WTC11 (cell line): ENCODE results near the gene INO80D. TPM values are rescaled to one million over a fixed set of nuclear protein-coding genes. Genes with fewer than 3 reads are reported as not detected.
A peak's percentile ranks its signal among the peaks of the same experiment; 100 is the strongest.

ENCODE experiments used
- ATAC-seq: fragments of 200-7000 bp; cut with Tn5 transposase; 2 replicates; pipeline ENCODE4 v1.10.0; 2021; ENCODE audit warnings: mild to moderate bottlenecking, moderate library complexity
- CTCF ChIA-PET: fragments of 300-600 bp; sonication (Branson Sonifier 250); formaldehyde crosslinking; loops from one replicate; lab custom pipeline; 2021; ENCODE audit warnings: antibody characterized with exemption; lab: Charles Lee
- POLR2A ChIA-PET: fragments of 350-600 bp; sonication (Branson Sonifier 250); formaldehyde crosslinking; loops from one replicate; lab custom pipeline; 2021; ENCODE audit warnings: antibody characterized with exemption; lab: Charles Lee
- DNase-seq: peaks from one replicate; pipeline ENCODE4 v3.0.0; 2021; ENCODE audit warnings: low spot score
- H3K27ac Mint-ChIP-seq: 2 replicates; pipeline ENCODE4 v1.8.0; 2021; ENCODE audit warnings: mixed read lengths
- H3K27me3 Mint-ChIP-seq: 2 replicates; pipeline ENCODE4 v1.8.0; 2021; ENCODE audit warnings: low read depth, mild to moderate bottlenecking, moderate library complexity, mixed read lengths
- H3K36me3 Mint-ChIP-seq: 2 replicates; pipeline ENCODE4 v1.8.0; 2021; ENCODE audit warnings: mixed read lengths
- H3K4me1 Mint-ChIP-seq: 2 replicates; pipeline ENCODE4 v1.8.0; 2022; ENCODE audit warnings: mixed read lengths
- H3K4me3 Mint-ChIP-seq: 2 replicates; pipeline ENCODE4 v1.8.0; 2021; ENCODE audit warnings: mild to moderate bottlenecking, moderate library complexity, mixed read lengths
- H3K9me3 Mint-ChIP-seq: 2 replicates; pipeline ENCODE4 v1.8.0; 2021; ENCODE audit warnings: mixed read lengths
- CREB1 ChIP-seq: sonication (generic); formaldehyde crosslinking; IDR thresholded peaks from 2 replicates; pipeline ENCODE4 v1.8.0; 2023; ENCODE audit warnings: mild to moderate bottlenecking, missing genetic modification reagents
- ELF4 ChIP-seq: sonication (generic); formaldehyde crosslinking; IDR thresholded peaks from 2 replicates; pipeline ENCODE4 v1.8.1; 2022; ENCODE audit warnings: low read depth, mild to moderate bottlenecking, moderate library complexity, missing genetic modification reagents
- EMX1 ChIP-seq: fragments of 250-450 bp; sonication (Bioruptor Pico); IDR thresholded peaks from 2 replicates; pipeline ENCODE4 v1.8.0; 2021; ENCODE audit warnings: mild to moderate bottlenecking
- ETV6 ChIP-seq: sonication (generic); formaldehyde crosslinking; IDR thresholded peaks from 2 replicates; pipeline ENCODE4 v1.8.1; 2022; ENCODE audit warnings: mild to moderate bottlenecking, missing genetic modification reagents
- FOXP1 ChIP-seq: sonication (generic); formaldehyde crosslinking; IDR thresholded peaks from 2 replicates; pipeline ENCODE4 v1.8.0; 2022; ENCODE audit warnings: missing genetic modification reagents, mild to moderate bottlenecking, moderate library complexity, borderline replicate concordance
- GTF2I ChIP-seq: fragments of 250-450 bp; sonication (Bioruptor Pico); conservative IDR thresholded peaks from 2 replicates; pipeline ENCODE4 v1.4.0; 2021; ENCODE audit warnings: mild to moderate bottlenecking
- HMGA2 ChIP-seq: fragments of 250-450 bp; sonication (Bioruptor Pico); IDR thresholded peaks from 2 replicates; pipeline ENCODE4 v1.4.0; 2021; ENCODE audit warnings: mild to moderate bottlenecking, moderate library complexity
- IRF2 ChIP-seq: sonication (generic); formaldehyde crosslinking; IDR thresholded peaks from 2 replicates; pipeline ENCODE4 v1.8.0; 2022; ENCODE audit warnings: low read depth, missing genetic modification reagents, borderline replicate concordance
- JAZF1 ChIP-seq: fragments of 250-450 bp; sonication (Bioruptor Pico); IDR thresholded peaks from 2 replicates; pipeline ENCODE4 v1.9.0; 2021; ENCODE audit warnings: moderate library complexity, mild to moderate bottlenecking, inconsistent platforms
- JUN ChIP-seq: sonication (generic); formaldehyde crosslinking; IDR thresholded peaks from 2 replicates; pipeline ENCODE4 v1.8.0; 2023; ENCODE audit warnings: mild to moderate bottlenecking, missing genetic modification reagents
- KAT7 ChIP-seq: sonication (generic); formaldehyde crosslinking; IDR thresholded peaks from 2 replicates; pipeline ENCODE4 v1.8.1; 2023; ENCODE audit warnings: missing genetic modification reagents, mild to moderate bottlenecking, borderline replicate concordance
- MXD4 ChIP-seq: fragments of 250-450 bp; sonication (Bioruptor Pico); IDR thresholded peaks from 2 replicates; pipeline ENCODE4 v1.8.0; 2021; ENCODE audit warnings: mild to moderate bottlenecking, moderate library complexity, borderline replicate concordance
- NFATC4 ChIP-seq: fragments of 250-450 bp; sonication (Bioruptor Pico); IDR thresholded peaks from 2 replicates; pipeline ENCODE4 v1.9.0; 2021; ENCODE audit warnings: mild to moderate bottlenecking
- RORB ChIP-seq: fragments of 250-450 bp; sonication (Bioruptor Pico); IDR thresholded peaks from 2 replicates; pipeline ENCODE4 v1.9.0; 2021; ENCODE audit warnings: mild to moderate bottlenecking
- SP1 ChIP-seq: sonication (generic); formaldehyde crosslinking; conservative IDR thresholded peaks from 2 replicates; pipeline ENCODE4 v1.8.1; 2022; ENCODE audit warnings: missing genetic modification reagents
- TEAD1 ChIP-seq: sonication (generic); formaldehyde crosslinking; IDR thresholded peaks from 2 replicates; pipeline ENCODE4 v1.8.0; 2022; ENCODE audit warnings: mild to moderate bottlenecking, missing genetic modification reagents
- USF2 ChIP-seq: sonication (generic); formaldehyde crosslinking; IDR thresholded peaks from 2 replicates; pipeline ENCODE4 v1.8.1; 2023; ENCODE audit warnings: mild to moderate bottlenecking, missing genetic modification reagents, moderate library complexity
- ZBTB21 ChIP-seq: sonication (generic); formaldehyde crosslinking; IDR thresholded peaks from 2 replicates; pipeline ENCODE4 v1.8.1; 2023; ENCODE audit warnings: mild to moderate bottlenecking, missing genetic modification reagents, borderline replicate concordance
- ZNF396 ChIP-seq: fragments of 250-450 bp; sonication (Bioruptor Pico); IDR thresholded peaks from 2 replicates; pipeline ENCODE4 v1.8.0; 2021; ENCODE audit warnings: mild to moderate bottlenecking, moderate library complexity, borderline replicate concordance
- ZNF416 ChIP-seq: fragments of 250-450 bp; sonication (Bioruptor Pico); IDR thresholded peaks from 2 replicates; pipeline ENCODE4 v1.9.0; 2021; ENCODE audit warnings: mild to moderate bottlenecking, inconsistent platforms
- ZNF423 ChIP-seq: fragments of 250-450 bp; sonication (Bioruptor Pico); IDR thresholded peaks from 2 replicates; pipeline ENCODE4 v2.1.2; 2022; ENCODE audit warnings: mild to moderate bottlenecking, moderate library complexity
- ZNF671 ChIP-seq: fragments of 250-450 bp; sonication (Bioruptor Pico); IDR thresholded peaks from 2 replicates; pipeline ENCODE4 v1.8.0; 2021; ENCODE audit warnings: mild to moderate bottlenecking
- total RNA-seq: library from RNA; stranded (reverse); gene quantifications from 3 replicates; pipeline ENCODE4 v1.2.3, GENCODE V29; 2021
- TF ChIP-seq, protein P1 (sequence below): sonication (generic); formaldehyde crosslinking; conservative IDR thresholded peaks from 2 replicates; pipeline ENCODE4 v1.8.1; 2022; ENCODE audit warnings: mild to moderate bottlenecking, missing genetic modification reagents
- TF ChIP-seq, protein P2 (sequence below): sonication (generic); formaldehyde crosslinking; IDR thresholded peaks from 2 replicates; pipeline ENCODE4 v1.8.1; 2022; ENCODE audit warnings: mild to moderate bottlenecking, moderate library complexity, missing genetic modification reagents
- TF ChIP-seq, protein P3 (sequence below): sonication (generic); formaldehyde crosslinking; IDR thresholded peaks from 2 replicates; pipeline ENCODE4 v1.8.1; 2022; ENCODE audit warnings: low read depth, missing genetic modification reagents, borderline replicate concordance
- TF ChIP-seq, protein P4 (sequence below): fragments of 200-600 bp; IDR thresholded peaks from 2 replicates; pipeline ENCODE4 v1.8.0; 2022; ENCODE audit warnings: antibody characterized with exemption

Gene INO80D
- total RNA-seq, 1 experiment from 2014 or later: 30.9 TPM

- POLR2A ChIA-PET: no interaction called here
- peaks cover 66% of the 10 kb centered on the region for H3K36me3 Mint-ChIP-seq
- peaks cover 22% of the 10 kb centered on the region for H3K9me3 Mint-ChIP-seq
- ATAC-seq: peak; percentile 43
- H3K27ac Mint-ChIP-seq: peak overlapping the region; percentile 71
- CTCF ChIA-PET: interaction anchor here (1.0 kb wide), 1 partner anchor 27 kb away, joined by 4 read pairs; no protein-coding TSS in a partner anchor
- no peak overlapping the region for H3K4me3 Mint-ChIP-seq
- no peak for DNase-seq
- no peaks in the 10 kb centered on the region for H3K27me3 Mint-ChIP-seq
- peaks cover 52% of the 10 kb centered on the region for H3K4me1 Mint-ChIP-seq
- TF ChIP-seq, protein P1, sequence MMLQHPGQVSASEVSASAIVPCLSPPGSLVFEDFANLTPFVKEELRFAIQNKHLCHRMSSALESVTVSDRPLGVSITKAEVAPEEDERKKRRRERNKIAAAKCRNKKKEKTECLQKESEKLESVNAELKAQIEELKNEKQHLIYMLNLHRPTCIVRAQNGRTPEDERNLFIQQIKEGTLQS (CRISPR knock-in tag): no peak
- TF ChIP-seq IRF2 (CRISPR knock-in tag) (no peak), ELF4 (no peak), RORB (no peak), NFATC4 (no peak), JAZF1 (CRISPR knock-in tag) (no peak), ZNF671 (CRISPR knock-in tag) (no peak), FOXP1 (CRISPR knock-in tag) (no peak)
- TF ChIP-seq, protein P2, sequence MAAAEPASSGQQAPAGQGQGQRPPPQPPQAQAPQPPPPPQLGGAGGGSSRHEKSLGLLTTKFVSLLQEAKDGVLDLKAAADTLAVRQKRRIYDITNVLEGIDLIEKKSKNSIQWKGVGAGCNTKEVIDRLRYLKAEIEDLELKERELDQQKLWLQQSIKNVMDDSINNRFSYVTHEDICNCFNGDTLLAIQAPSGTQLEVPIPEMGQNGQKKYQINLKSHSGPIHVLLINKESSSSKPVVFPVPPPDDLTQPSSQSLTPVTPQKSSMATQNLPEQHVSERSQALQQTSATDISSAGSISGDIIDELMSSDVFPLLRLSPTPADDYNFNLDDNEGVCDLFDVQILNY (CRISPR knock-in tag): no peak
- TF ChIP-seq, all 79 proteins: peak for 0
Measured at GRCh38 chr2:206031950-206032567, 53.9 kb downstream of the INO80D start.

- no peak overlapping the region for H3K4me3 Mint-ChIP-seq
- no peaks in the 10 kb centered on the region for H3K27me3 Mint-ChIP-seq
- ChIA-PET CTCF (interaction anchor here (1.0 kb wide), 1 partner anchor 27 kb away, joined by 4 read pairs; no protein-coding TSS in a partner anchor), POLR2A (no interaction called here)
- peaks cover 52% of the 10 kb centered on the region for H3K4me1 Mint-ChIP-seq
- peak; percentile 30 for ATAC-seq
- TF ChIP-seq ZNF396 (no peak), SP1 (no peak), HMGA2 (CRISPR knock-in tag) (no peak), ZNF423 (CRISPR knock-in tag) (no peak), JUN (CRISPR knock-in tag) (no peak), USF2 (CRISPR knock-in tag) (no peak)
- TF ChIP-seq, protein P2 (CRISPR knock-in tag): no peak
- TF ChIP-seq, all 79 proteins: peak for 0
- peak overlapping the region; percentile 71 for H3K27ac Mint-ChIP-seq
- peaks cover 58% of the 10 kb centered on the region for H3K36me3 Mint-ChIP-seq
- no peak for DNase-seq
- peaks cover 20% of the 10 kb centered on the region for H3K9me3 Mint-ChIP-seq
Measured at GRCh38 chr2:206031162-206031784, 54.7 kb downstream of the INO80D start.

DNA sequence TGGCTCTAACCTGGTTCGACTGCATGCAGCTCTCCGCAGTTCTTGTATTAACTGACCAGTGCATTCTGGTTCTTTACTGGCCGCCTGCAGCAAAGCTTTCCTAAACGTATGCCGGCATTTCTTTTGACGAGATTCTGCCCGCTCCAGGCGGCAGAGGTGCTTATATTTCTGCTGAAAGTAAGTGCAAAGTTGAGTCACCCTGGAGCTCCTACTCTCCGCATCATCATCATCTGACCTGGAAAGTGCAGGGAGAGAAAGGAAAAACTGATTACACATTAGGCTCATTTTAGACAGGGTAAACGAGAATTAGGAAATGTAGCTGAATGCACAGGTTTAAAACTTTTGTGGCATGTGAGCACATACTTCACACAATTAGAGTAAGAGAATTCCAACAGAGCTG lies 57.9 kb downstream of the INO80D start:
- ATAC-seq (no peak), DNase-seq (no peak)
- CTCF ChIA-PET: interaction anchor here (0.9 kb wide), 1 partner anchor 23 kb away, joined by 4 read pairs; no protein-coding TSS in a partner anchor
- H3K27me3 Mint-ChIP-seq: no peaks in the 10 kb centered on the region
- H3K4me3 Mint-ChIP-seq: no peak overlapping the region
- H3K4me1 Mint-ChIP-seq: peaks cover 32% of the 10 kb centered on the region
- H3K9me3 Mint-ChIP-seq: peaks cover 7% of the 10 kb centered on the region; the same call in 1 of the 2 replicates
- H3K27ac Mint-ChIP-seq: peak overlapping the region; percentile 78
- H3K36me3 Mint-ChIP-seq: peaks cover 35% of the 10 kb centered on the region
- POLR2A ChIA-PET: interaction anchor here (0.7 kb wide), 1 partner anchor 56 kb away, joined by 3 read pairs; no protein-coding TSS in a partner anchor
- TF ChIP-seq EMX1 (CRISPR knock-in tag) (no peak), ZBTB21 (CRISPR knock-in tag) (no peak), KAT7 (CRISPR knock-in tag) (no peak), SP1 (no peak), MXD4 (CRISPR knock-in tag) (no peak), RORB (no peak), ELF4 (no peak), ZNF416 (no peak), CREB1 (CRISPR knock-in tag) (no peak), NFATC4 (no peak), ETV6 (CRISPR knock-in tag) (no peak), TEAD1 (CRISPR knock-in tag) (no peak), GTF2I (CRISPR knock-in tag) (no peak)
- TF ChIP-seq, protein P3, sequence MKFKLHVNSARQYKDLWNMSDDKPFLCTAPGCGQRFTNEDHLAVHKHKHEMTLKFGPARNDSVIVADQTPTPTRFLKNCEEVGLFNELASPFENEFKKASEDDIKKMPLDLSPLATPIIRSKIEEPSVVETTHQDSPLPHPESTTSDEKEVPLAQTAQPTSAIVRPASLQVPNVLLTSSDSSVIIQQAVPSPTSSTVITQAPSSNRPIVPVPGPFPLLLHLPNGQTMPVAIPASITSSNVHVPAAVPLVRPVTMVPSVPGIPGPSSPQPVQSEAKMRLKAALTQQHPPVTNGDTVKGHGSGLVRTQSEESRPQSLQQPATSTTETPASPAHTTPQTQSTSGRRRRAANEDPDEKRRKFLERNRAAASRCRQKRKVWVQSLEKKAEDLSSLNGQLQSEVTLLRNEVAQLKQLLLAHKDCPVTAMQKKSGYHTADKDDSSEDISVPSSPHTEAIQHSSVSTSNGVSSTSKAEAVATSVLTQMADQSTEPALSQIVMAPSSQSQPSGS (CRISPR knock-in tag): no peak
- TF ChIP-seq, protein P4, sequence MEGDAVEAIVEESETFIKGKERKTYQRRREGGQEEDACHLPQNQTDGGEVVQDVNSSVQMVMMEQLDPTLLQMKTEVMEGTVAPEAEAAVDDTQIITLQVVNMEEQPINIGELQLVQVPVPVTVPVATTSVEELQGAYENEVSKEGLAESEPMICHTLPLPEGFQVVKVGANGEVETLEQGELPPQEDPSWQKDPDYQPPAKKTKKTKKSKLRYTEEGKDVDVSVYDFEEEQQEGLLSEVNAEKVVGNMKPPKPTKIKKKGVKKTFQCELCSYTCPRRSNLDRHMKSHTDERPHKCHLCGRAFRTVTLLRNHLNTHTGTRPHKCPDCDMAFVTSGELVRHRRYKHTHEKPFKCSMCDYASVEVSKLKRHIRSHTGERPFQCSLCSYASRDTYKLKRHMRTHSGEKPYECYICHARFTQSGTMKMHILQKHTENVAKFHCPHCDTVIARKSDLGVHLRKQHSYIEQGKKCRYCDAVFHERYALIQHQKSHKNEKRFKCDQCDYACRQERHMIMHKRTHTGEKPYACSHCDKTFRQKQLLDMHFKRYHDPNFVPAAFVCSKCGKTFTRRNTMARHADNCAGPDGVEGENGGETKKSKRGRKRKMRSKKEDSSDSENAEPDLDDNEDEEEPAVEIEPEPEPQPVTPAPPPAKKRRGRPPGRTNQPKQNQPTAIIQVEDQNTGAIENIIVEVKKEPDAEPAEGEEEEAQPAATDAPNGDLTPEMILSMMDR: no peak
